K562 (cell line): ENCODE measurements around the gene HPS4. TPM values are rescaled to one million over a fixed set of nuclear protein-coding genes. Genes with fewer than 3 reads are reported as not detected.

Experiments used
- ATAC-seq: fragments of 200-7000 bp; cut with Tn5 transposase; 3 replicates; pipeline ENCODE4 v1.9.1; 2020; ENCODE audit warnings: moderate library complexity
- BruUV-seq: library from RNA; stranded (reverse); fragments of 400-500 nt; replicated peaks from 2 replicates; lab custom pipeline; 2021; lab: Mats Ljungman, UMichigan
- CTCF ChIA-PET: fragments of 300-600 bp; formaldehyde crosslinking; extraction: SDS; loops from one replicate; lab custom pipeline; 2021; ENCODE audit warnings: low intra/inter-chr PET ratio; lab: Yijun Ruan, JAX
- POLR2A ChIA-PET: fragments of 300-600, 350-650 bp; sonication (Branson Sonifier 250); formaldehyde crosslinking; extraction: SDS; loops from one replicate; lab custom pipeline; 2021; ENCODE audit warnings: antibody characterized with exemption, inconsistent platforms; lab: Yijun Ruan, JAX
- DNase-seq, 4 experiments: peaks; one replicate each; pipeline versions ENCODE4 v3.0.0 to v3.0.0-alpha.2; 2011 to 2018; ENCODE audit warnings: low spot score in 3 of 4, mixed read lengths in 3 of 4; ENCODE audit errors: extremely low read depth in 1 of 4
- FAIRE-seq: peaks from 2 replicates; lab custom pipeline; 2011; peaks lifted over from hg19 to GRCh38; lab: Jason Lieb, UNC
- H2AFZ ChIP-seq: 2 replicates; pipeline ENCODE4 v1.6.0; 2011; ENCODE audit warnings: low read depth, low read length, control low read depth, inconsistent platforms
- H3K27ac ChIP-seq: fragments of 200-600 bp; 3 replicates; pipeline ENCODE4 v1.8.0; 2011; ENCODE audit warnings: low read depth, mild to moderate bottlenecking, control low read depth, inconsistent platforms, low read length, moderate library complexity, mixed read lengths; ENCODE audit errors: extremely low read depth
- H3K27me3 ChIP-seq, 2 experiments: fragments of 300-600 bp in 1 of 2; 2 replicates in 1 of 2; 3 replicates in 1 of 2; pipeline versions ENCODE4 v1.6.0 to v1.8.0; 2011; ENCODE audit warnings: inconsistent platforms in 2 of 2, low read length in 2 of 2, mild to moderate bottlenecking in 1 of 2, mixed read lengths in 1 of 2, moderate library complexity in 1 of 2; ENCODE audit not compliant: control insufficient read depth in 2 of 2, insufficient read depth in 2 of 2
- H3K36me3 ChIP-seq: fragments of 300-600 bp; 3 replicates; pipeline ENCODE4 v1.8.0; 2011; ENCODE audit warnings: mild to moderate bottlenecking, low read length, inconsistent platforms; ENCODE audit not compliant: control insufficient read depth, insufficient read depth
- H3K4me1 ChIP-seq, 2 experiments: fragments of 200-600 bp in 1 of 2; replicated peaks in 1 of 2; 2 replicates in 1 of 2; 3 replicates in 1 of 2; pipeline versions ENCODE4 v1.5.1 to v1.8.0; 2011; ENCODE audit warnings: inconsistent platforms in 2 of 2, low read length in 2 of 2, mild to moderate bottlenecking in 1 of 2, mixed read lengths in 1 of 2, moderate library complexity in 1 of 2; ENCODE audit not compliant: control insufficient read depth in 2 of 2, insufficient read depth in 2 of 2
- H3K4me2 ChIP-seq: 2 replicates; pipeline ENCODE4 v1.6.1; 2011; ENCODE audit warnings: low read length, control low read depth, inconsistent platforms, mixed read lengths; ENCODE audit not compliant: insufficient read depth
- H3K4me3 ChIP-seq: fragments of 200-600 bp; sonication (generic), shearing (Covaris generic); 2 replicates; pipeline ENCODE4 v1.5.1; 2016; ENCODE audit warnings: control low read depth, inconsistent platforms
- H3K79me2 ChIP-seq: fragments of 200-600 bp; 3 replicates; pipeline ENCODE4 v1.8.0; 2011; ENCODE audit warnings: low read length, inconsistent platforms; ENCODE audit not compliant: control insufficient read depth, insufficient read depth
- H3K9ac ChIP-seq, 2 experiments: 2 replicates each; pipeline versions ENCODE4 v1.6.0 to v1.6.1; 2011; ENCODE audit warnings: low read depth in 2 of 2, low read length in 2 of 2, control low read depth in 1 of 2, inconsistent platforms in 1 of 2, mild to moderate bottlenecking in 1 of 2, mixed read lengths in 1 of 2; ENCODE audit not compliant: insufficient read depth in 1 of 2
- H3K9me1 ChIP-seq: one replicate; pipeline ENCODE4 v1.6.0; 2011; ENCODE audit warnings: inconsistent platforms, mild to moderate bottlenecking, low read length, moderate library complexity; ENCODE audit not compliant: control insufficient read depth, insufficient read depth
- H3K9me3 ChIP-seq: replicated peaks from 2 replicates; pipeline ENCODE4 v1.5.1; 2011; ENCODE audit warnings: low read depth, low read length, inconsistent platforms; ENCODE audit not compliant: control insufficient read depth, insufficient read depth
- H4K20me1 ChIP-seq: replicated peaks from 2 replicates; pipeline ENCODE4 v1.6.1; 2011; ENCODE audit warnings: low read length, inconsistent platforms, mixed read lengths; ENCODE audit not compliant: control insufficient read depth, insufficient read depth
- CEBPB ChIP-seq: fragments of 450-650 bp; IDR thresholded peaks from 2 replicates; pipeline ENCODE4 v1.6.1; 2016; ENCODE audit warnings: missing genetic modification characterization, missing compliant biosample characterization
- CEBPG ChIP-seq, 3 experiments: fragments of 200-800 bp in 1 of 3; sonication (Bioruptor generic) in 1 of 3; sonication (generic) in 1 of 3; formaldehyde crosslinking in 1 of 3; IDR thresholded peaks in 2 of 3; conservative IDR thresholded peaks in 1 of 3; 2 replicates each; pipeline versions ENCODE4 v1.6.1 to v1.8.0; 2016 to 2022; ENCODE audit warnings: missing compliant biosample characterization in 2 of 3, missing genetic modification characterization in 2 of 3, mild to moderate bottlenecking in 1 of 3, missing genetic modification reagents in 1 of 3
- L3MBTL2 ChIP-seq: fragments of 450-650 bp; IDR thresholded peaks from 2 replicates; pipeline ENCODE4 v1.6.1; 2016; ENCODE audit warnings: mild to moderate bottlenecking, moderate library complexity
- NFRKB ChIP-seq: fragments of 450-650 bp; IDR thresholded peaks from 2 replicates; pipeline ENCODE4 v1.6.1; 2016; ENCODE audit warnings: low read depth
- SMARCA5 ChIP-seq: fragments of 450-650 bp; IDR thresholded peaks from 2 replicates; pipeline ENCODE4 v1.6.1; 2016
- SUPT5H ChIP-seq: fragments of 450-650 bp; IDR thresholded peaks from 2 replicates; pipeline ENCODE4 v1.6.1; 2016
- WGBS: fragments of 100-300 bp; shearing (Covaris generic); methylation state at CpG from one replicate; pipeline ENCODE4 v1.1.6; 2016; ENCODE audit warnings: low coverage, mixed read lengths; ENCODE audit not compliant: insufficient coverage; ENCODE audit errors: missing lambda C conversion rate; 5-methylcytosine and 5-hydroxymethylcytosine counted together
- in situ Hi-C: fragments of 300-500 bp; cut with MboI; formaldehyde crosslinking; loops from 4 replicates; pipeline ENCODE4 v1.15.0; 2018; ENCODE audit warnings: inconsistent platforms, mixed read lengths
- intact Hi-C: fragments of 100-400 bp; cut with micrococcal nuclease; formaldehyde crosslinking; loops from 2 replicates; pipeline ENCODE4 v1.14.2; 2022
- polyA plus RNA-seq, 8 experiments: library from polyadenylated mRNA; depleted of rRNA in 4 of 8; stranded (reverse) in 5 of 8; unstranded in 3 of 8; fragments of >200 nt; fragmentation: Nextera tagmentation in 2 of 8; fragmentation: Illumina TruSeq in 1 of 8; extraction: Ambion mirVana in 2 of 8; extraction: Trizol in 1 of 8; gene quantifications; 2 replicates each; pipeline versions ENCODE4 v1.2.1 to v1.2.3, GENCODE V29; 2011 to 2014; ENCODE audit warnings: inconsistent platforms in 1 of 8, missing spikeins in 1 of 8
- total RNA-seq, 7 experiments: library from RNA; depleted of rRNA in 6 of 7; stranded (reverse); fragments of >200 nt in 6 of 7; fragmentation: Illumina TruSeq in 2 of 7; extraction: Trizol in 2 of 7; gene quantifications; 2 replicates each; pipeline versions ENCODE4 v1.2.1 to v1.2.3, GENCODE V29; 2011 to 2021; ENCODE audit warnings: low replicate concordance in 1 of 7
- TF ChIP-seq, protein P1 (sequence below): fragments of 450-650 bp; IDR thresholded peaks from 2 replicates; pipeline ENCODE4 v1.6.1; 2016; ENCODE audit warnings: missing biosample characterization, missing genetic modification characterization

Gene HPS4
- total and polyA plus RNA-seq, 9 of the 15 experiments (the other 6 are each of a cell fraction or from before 2014, with no cell fraction given), result 12.8 to 29.2 (median 25.3) TPM

DNA sequence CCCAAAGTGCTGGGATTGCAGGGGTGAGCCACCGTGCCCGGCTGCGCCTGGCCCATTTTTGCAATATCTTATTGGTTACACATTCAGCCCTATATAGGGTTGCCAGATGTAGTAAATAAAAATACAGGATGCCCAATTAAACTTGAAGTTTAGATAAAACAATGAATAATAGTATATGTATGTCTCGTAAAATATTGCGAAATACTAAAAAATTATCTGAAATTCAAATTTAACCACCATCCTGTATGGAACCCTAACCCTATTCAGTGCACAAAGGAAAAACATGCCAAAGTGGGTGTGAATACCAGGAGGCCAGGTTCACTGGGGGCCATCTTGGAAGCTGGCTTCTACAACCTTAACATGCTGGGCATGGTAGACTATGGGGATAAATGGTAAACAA is 33.8 kb upstream of the HPS4 start:
- ATAC-seq, result no peak
- no TSS peak for BruUV-seq

DNA sequence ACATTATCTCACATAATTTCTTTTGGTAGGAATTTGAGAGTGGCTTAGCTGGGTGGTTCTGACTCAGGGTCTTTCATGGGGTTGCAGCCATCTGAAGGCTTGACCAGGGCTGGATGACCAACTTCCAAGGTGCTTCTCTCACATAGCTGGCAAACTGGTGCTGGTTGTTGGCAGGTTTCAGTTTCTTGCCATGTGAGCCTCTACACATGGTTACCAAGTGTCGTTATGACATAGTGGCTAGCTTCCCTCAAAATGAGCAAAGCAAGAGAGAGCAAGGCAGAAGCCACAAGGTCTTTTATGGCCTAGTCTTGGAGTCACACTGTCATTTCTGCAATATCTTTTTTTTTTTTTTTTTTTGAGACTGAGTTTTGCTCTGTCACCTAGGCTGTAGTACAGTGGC is 32.9 kb upstream of the HPS4 start:
- Histone ChIP-seq H3K9me3 (no peaks in the 10 kb centered on the region), H3K9me1 (no peaks in the 10 kb centered on the region), H3K4me1 (peaks cover 0 to 6% of the 10 kb centered on the region in 2 experiments; a peak in 3 of 5 replicates), H3K4me3 (no peak overlapping the region), H3K36me3 (peaks cover under 1% of the 10 kb centered on the region; the same call in 2 of the 3 replicates), H2AFZ (no peak overlapping the region), H3K27me3 (no peaks in the 10 kb centered on the region), H3K27ac (0 out of 3 replicates have a peak overlapping the region, but pooled peaks have one; percentile 7), H3K79me2 (peaks cover 21% of the 10 kb centered on the region), H3K9ac (no peak overlapping the region), H4K20me1 (no peaks in the 10 kb centered on the region), H3K4me2 (no peak overlapping the region)
- DNase-seq (no peak), FAIRE-seq (no peak), ATAC-seq (no peak)
- in situ Hi-C loops (no loop called here), intact Hi-C loops (no loop called here)
- WGBS, result 60% methylated on average over 1 of the region's 1 CpG
- POLR2A ChIA-PET, result interaction anchor here (0.7 kb wide), 1 partner anchor 18 kb away, joined by 3 read pairs; no protein-coding TSS in a partner anchor
- CTCF ChIA-PET, result no interaction called here
- no peak for TF ChIP-seq NFRKB
- TF ChIP-seq CEBPG (CRISPR knock-in tag; IDR thresholded peaks at IDR 0.05), result 0 out of 2 replicates have a peak, but pooled peaks have one; percentile 12
- TF ChIP-seq CEBPG (tag; conservative IDR thresholded peaks at IDR 0.05 in 1 of 2, IDR thresholded peaks at IDR 0.05 in 1 of 2), result no peak
- TF ChIP-seq SUPT5H, result no peak
- TF ChIP-seq L3MBTL2, result 0 out of 2 replicates have a peak, but pooled peaks have one; percentile 20
- no TSS peak for BruUV-seq

More for the DNA sequence above, 33.8 kb upstream of the HPS4 start:
- Histone ChIP-seq H3K9me3 (no peaks in the 10 kb centered on the region), H3K4me1 (peaks cover 0 to 5% of the 10 kb centered on the region in 2 experiments; a peak in 3 of 5 replicates), H3K27ac (no peak overlapping the region)
- CTCF ChIA-PET, result no interaction called here
- TF ChIP-seq CEBPB (tag) (peak; percentile 95), CEBPG (CRISPR knock-in tag; IDR thresholded peaks at IDR 0.05) (peak; percentile 29; the same call in 1 of the 2 replicates), CEBPG (tag; conservative IDR thresholded peaks at IDR 0.05 in 1 of 2, IDR thresholded peaks at IDR 0.05 in 1 of 2) (peak; percentile 71 to 95), SMARCA5 (no peak)
- TF ChIP-seq, protein P1, sequence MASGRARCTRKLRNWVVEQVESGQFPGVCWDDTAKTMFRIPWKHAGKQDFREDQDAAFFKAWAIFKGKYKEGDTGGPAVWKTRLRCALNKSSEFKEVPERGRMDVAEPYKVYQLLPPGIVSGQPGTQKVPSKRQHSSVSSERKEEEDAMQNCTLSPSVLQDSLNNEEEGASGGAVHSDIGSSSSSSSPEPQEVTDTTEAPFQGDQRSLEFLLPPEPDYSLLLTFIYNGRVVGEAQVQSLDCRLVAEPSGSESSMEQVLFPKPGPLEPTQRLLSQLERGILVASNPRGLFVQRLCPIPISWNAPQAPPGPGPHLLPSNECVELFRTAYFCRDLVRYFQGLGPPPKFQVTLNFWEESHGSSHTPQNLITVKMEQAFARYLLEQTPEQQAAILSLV (tag), result 0 out of 2 replicates have a peak, but pooled peaks have one; percentile 31
- TF ChIP-seq, all 486 proteins: peak for 3
- Histone ChIP-seq H3K9ac (no peak overlapping the region), H3K9me1 (no peaks in the 10 kb centered on the region), H3K36me3 (peaks cover 5% of the 10 kb centered on the region; the same call in 1 of the 3 replicates), H2AFZ (no peak overlapping the region), H3K27me3 (no peaks in the 10 kb centered on the region), H4K20me1 (no peaks in the 10 kb centered on the region), H3K4me2 (no peak overlapping the region), H3K79me2 (peaks cover 13% of the 10 kb centered on the region; the same call in 2 of the 3 replicates), H3K4me3 (no peak overlapping the region)
- FAIRE-seq (no peak), DNase-seq (no peak)
- POLR2A ChIA-PET, result interaction anchor here (0.6 kb wide), 1 partner anchor 667 kb away, joined by 3 read pairs; no protein-coding TSS in a partner anchor
- intact Hi-C loops (no loop called here), in situ Hi-C loops (no loop called here)
- WGBS, result 100% methylated on average over 5 of the region's 5 CpGs
